ENCODE results near the gene KAT2B.
"Not testable (repeated sequence)": the region's sequence is repeated elsewhere in the genome, so short reads cannot be mapped to it uniquely, and the experiment has no call there.

Gene KAT2B

GRCh38 chr3:20039765-20040547 is at the start of gene KAT2B:
Gene KAT2B, plus strand, starts transcription at chr3:20040446. Its CDS starts 32 bp downstream, at chr3:20040478.
- peak; percentile 91 for DNase-seq

GRCh38 chr3:19994796-19995195 is 45.5 kb upstream of the KAT2B start:
- DNase-seq = no peak

- no peak for DNase-seq
These were observed 42.7 kb upstream of the KAT2B start for GRCh38 chr3:19997502-19997901.

- DNase-seq = no peak
These were observed 38.3 kb upstream of the KAT2B start for GRCh38 chr3:20001932-20002331.

- no peak for DNase-seq
These were observed 32.3 kb upstream of the KAT2B start for GRCh38 chr3:20007960-20008359.

- DNase-seq = no peak
These were observed 31.6 kb upstream of the KAT2B start for GRCh38 chr3:20008646-20009045.

GRCh38 chr3:20012164-20012563 is 28.1 kb upstream of the KAT2B start, which contains the start of gene PP2D1:
Gene PP2D1, minus strand, starts transcription at chr3:20012264. Its CDS starts 192 bp downstream, at chr3:20012072.
- no peak for DNase-seq

- no peak for DNase-seq
These were observed 26.9 kb upstream of the KAT2B start for GRCh38 chr3:20013396-20013795.

- no peak for DNase-seq
These were observed 24.7 kb upstream of the KAT2B start for GRCh38 chr3:20015525-20015924.

- not testable (repeated sequence) for DNase-seq
These were observed 24.2 kb upstream of the KAT2B start for GRCh38 chr3:20016076-20016475.

GRCh38 chr3:20022954-20023622 is 17.2 kb upstream of the KAT2B start:
- no peak for DNase-seq

- no peak for DNase-seq
These were observed 16.4 kb upstream of the KAT2B start for GRCh38 chr3:20023623-20024405.

- no peak for DNase-seq
These were observed 13.1 kb upstream of the KAT2B start for GRCh38 chr3:20027136-20027535.

- no peak for DNase-seq
These were observed 11.3 kb upstream of the KAT2B start for GRCh38 chr3:20028905-20029331.

GRCh38 chr3:20031939-20032338 is 8.3 kb upstream of the KAT2B start:
- DNase-seq = not testable (repeated sequence)

- no peak for DNase-seq
These were observed 5.2 kb upstream of the KAT2B start for GRCh38 chr3:20035019-20035418.

GRCh38 chr3:20037255-20037996 is 2.8 kb upstream of the KAT2B start:
- DNase-seq = no peak

GRCh38 chr3:20038699-20039465 is 1.4 kb upstream of the KAT2B start:
- no peak for DNase-seq

GRCh38 chr3:20039466-20039764 is 831 bp upstream of the KAT2B start:
- DNase-seq = no peak

- DNase-seq = peak; percentile 55
These were observed 426 bp downstream of the KAT2B start for GRCh38 chr3:20040548-20041196.

GRCh38 chr3:20041197-20041780 is 1.0 kb downstream of the KAT2B start:
- DNase-seq = peak; percentile 46
